Measurements from ENCODE around the gene SUPT5H. TPM values are rescaled to one million over a fixed set of nuclear protein-coding genes. Genes with fewer than 3 reads are reported as not detected.

The SUPT5H gene
- total and polyA plus RNA-seq, 4 donors, result 35.9 to 158 (median 112) TPM

DNA sequence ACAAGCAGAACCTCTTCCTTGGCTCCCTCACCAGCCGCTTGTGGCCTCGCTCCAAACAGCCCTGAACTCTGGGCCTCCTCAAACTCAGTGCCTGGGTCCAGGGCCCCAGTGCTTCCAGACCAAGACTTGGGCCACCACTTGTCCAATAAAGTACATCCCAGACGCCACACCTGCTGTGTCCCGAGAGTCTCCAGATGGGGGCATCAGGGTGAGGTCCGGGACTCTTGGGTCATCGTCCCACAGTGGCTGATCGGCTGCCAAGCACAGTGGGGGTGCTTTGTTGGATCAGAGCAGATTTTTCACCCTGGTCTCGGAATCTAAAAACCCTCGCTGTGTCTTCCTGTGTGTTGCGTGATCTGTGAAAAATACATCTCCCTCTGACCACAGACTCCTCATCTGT is 44.4 kb downstream of the SUPT5H start:
- WGBS (ENCODE audit: insufficient coverage), result 67% methylated on average over 7 of the region's 10 CpGs
- Histone ChIP-seq H3K27ac (ENCODE audit: low read depth, low read length) (no peak overlapping the region), H3K36me3 (ENCODE audit: control insufficient read depth, insufficient read depth, low read length) (peaks cover 72% of the 10 kb centered on the region), H3K4me3 (ENCODE audit: low read depth, low read length) (no peak overlapping the region), H3K27me3 (ENCODE audit: control insufficient read depth, insufficient read depth, low read length) (no peaks in the 10 kb centered on the region), H3K9me3 (ENCODE audit: control insufficient read depth, insufficient read depth, low read length) (no peaks in the 10 kb centered on the region), H3K4me1 (ENCODE audit: control insufficient read depth, insufficient read depth, low read length) (no peaks in the 10 kb centered on the region)
- no peak for DNase-seq (ENCODE audit: low read depth in 4 of 6, low spot score in 6 of 6)

DNA sequence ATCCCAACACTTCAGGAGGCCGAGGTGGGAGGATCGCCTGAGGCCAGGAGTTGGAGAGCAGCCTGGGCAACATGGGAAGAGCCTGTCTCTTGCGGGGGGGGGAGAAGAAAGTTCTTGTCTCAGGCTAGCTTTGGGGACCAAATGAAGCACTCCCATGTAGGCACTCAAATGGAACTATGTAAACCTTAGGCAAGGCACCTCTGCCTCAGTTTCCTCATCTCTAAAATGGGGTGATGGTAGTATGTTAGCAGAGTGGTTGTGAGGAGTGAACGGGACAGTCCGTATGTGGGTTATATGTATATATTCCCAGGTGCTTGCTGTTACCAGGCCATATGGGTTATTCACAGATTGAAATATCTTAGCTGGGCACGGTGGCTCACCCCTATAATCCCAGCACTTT is 46.8 kb downstream of the SUPT5H start:
- WGBS (ENCODE audit: insufficient coverage), result 96% methylated on average over 5 of the region's 6 CpGs
- DNase-seq (ENCODE audit: low read depth in 4 of 6, low spot score in 6 of 6), result no peak
- H3K4me3 ChIP-seq (ENCODE audit: low read depth, low read length), result no peak overlapping the region
- peaks cover 3% of the 10 kb centered on the region for H3K4me1 ChIP-seq (ENCODE audit: control insufficient read depth, insufficient read depth, low read length)
- H3K36me3 ChIP-seq (ENCODE audit: control insufficient read depth, insufficient read depth, low read length), result peaks cover 48% of the 10 kb centered on the region
- no peak overlapping the region for H3K27ac ChIP-seq (ENCODE audit: low read depth, low read length)
- no peaks in the 10 kb centered on the region for H3K9me3 ChIP-seq (ENCODE audit: control insufficient read depth, insufficient read depth, low read length)
- no peaks in the 10 kb centered on the region for H3K27me3 ChIP-seq (ENCODE audit: control insufficient read depth, insufficient read depth, low read length)

DNA sequence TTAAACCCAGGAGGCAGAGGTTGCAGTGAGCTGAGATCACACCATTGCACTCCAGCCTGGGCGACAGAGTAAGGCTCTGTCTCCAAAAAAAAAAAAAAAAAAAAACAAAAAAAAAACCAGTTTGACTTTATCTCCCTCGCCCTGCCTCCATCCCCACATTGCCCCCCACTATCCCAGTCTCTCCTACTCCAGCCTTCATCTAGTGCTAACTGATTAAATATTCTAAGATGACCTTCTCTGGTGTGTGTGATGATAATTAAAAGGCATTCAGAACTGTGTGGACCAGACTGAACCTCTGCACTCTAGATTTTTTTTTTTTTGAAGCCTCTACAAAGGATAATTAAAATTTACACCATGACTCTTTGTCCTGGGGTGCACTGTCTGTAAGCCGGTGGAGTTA is 47.4 kb downstream of the SUPT5H start:
- Histone ChIP-seq H3K27ac (ENCODE audit: low read depth, low read length) (no peak overlapping the region), H3K4me1 (ENCODE audit: control insufficient read depth, insufficient read depth, low read length) (peaks cover 9% of the 10 kb centered on the region), H3K4me3 (ENCODE audit: low read depth, low read length) (no peak overlapping the region), H3K9me3 (ENCODE audit: control insufficient read depth, insufficient read depth, low read length) (no peaks in the 10 kb centered on the region), H3K36me3 (ENCODE audit: control insufficient read depth, insufficient read depth, low read length) (peaks cover 43% of the 10 kb centered on the region), H3K27me3 (ENCODE audit: control insufficient read depth, insufficient read depth, low read length) (peaks cover under 1% of the 10 kb centered on the region)
- WGBS (ENCODE audit: insufficient coverage), result 80% methylated on average over 1 of the region's 3 CpGs
- no peak for DNase-seq (ENCODE audit: low read depth in 4 of 6, low spot score in 6 of 6)

DNA sequence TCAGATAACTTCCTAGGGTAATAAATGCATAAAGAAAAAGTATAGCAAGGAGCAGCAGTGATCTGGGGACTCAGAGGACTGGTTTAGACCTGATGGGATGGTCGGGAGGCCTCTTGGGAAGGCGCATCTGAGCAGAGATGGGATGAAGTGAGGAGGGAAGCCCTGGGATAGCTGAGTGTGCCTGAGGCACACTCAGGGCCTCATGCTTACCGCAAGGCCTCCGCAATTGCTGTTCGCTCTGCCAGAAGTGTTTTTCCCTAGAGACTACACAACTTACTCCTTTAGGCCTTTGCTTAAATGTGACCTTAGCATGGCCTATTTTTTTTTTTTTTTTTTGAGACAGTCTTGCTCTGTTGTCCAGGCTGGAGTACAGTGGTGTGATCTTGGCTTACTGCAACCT is 49.3 kb downstream of the SUPT5H start:
- peaks cover 25% of the 10 kb centered on the region for H3K4me1 ChIP-seq (ENCODE audit: control insufficient read depth, insufficient read depth, low read length)
- H3K9me3 ChIP-seq (ENCODE audit: control insufficient read depth, insufficient read depth, low read length), result no peaks in the 10 kb centered on the region
- 66% methylated on average over 2 of the region's 5 CpGs for WGBS (ENCODE audit: insufficient coverage)
- no peak overlapping the region for H3K27ac ChIP-seq (ENCODE audit: low read depth, low read length)
- H3K36me3 ChIP-seq (ENCODE audit: control insufficient read depth, insufficient read depth, low read length), result peaks cover 24% of the 10 kb centered on the region
- H3K27me3 ChIP-seq (ENCODE audit: control insufficient read depth, insufficient read depth, low read length), result peaks cover 17% of the 10 kb centered on the region
- H3K4me3 ChIP-seq (ENCODE audit: low read depth, low read length), result no peak overlapping the region
- DNase-seq (ENCODE audit: low read depth in 4 of 6, low spot score in 6 of 6), result no peak

DNA sequence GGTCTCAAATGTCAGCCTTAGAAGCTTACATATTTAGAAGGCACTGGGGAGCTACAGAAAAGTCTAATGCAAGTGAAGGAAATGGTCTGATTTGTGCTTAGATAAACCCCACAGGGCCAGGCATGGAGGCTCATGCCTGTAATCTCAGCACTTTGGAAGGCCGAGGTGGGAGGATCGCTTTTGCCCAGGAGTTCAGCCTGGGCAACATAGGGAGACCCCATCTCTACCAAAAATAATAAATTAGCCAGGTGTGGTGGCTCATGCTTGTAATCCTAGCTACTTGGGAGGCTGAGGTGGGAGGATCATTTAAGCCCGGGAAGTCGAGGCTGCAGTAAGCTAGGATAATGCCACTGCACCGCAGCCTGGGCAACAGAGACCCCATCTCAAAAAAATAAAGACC is 50.7 kb downstream of the SUPT5H start:
- DNase-seq (ENCODE audit: low read depth in 4 of 6, low spot score in 6 of 6), result no peak
- WGBS (ENCODE audit: insufficient coverage), result no CpG with 5 or more reads among the region's 5 CpGs
- H3K36me3 ChIP-seq (ENCODE audit: control insufficient read depth, insufficient read depth, low read length), result peaks cover 10% of the 10 kb centered on the region
- no peak overlapping the region for H3K27ac ChIP-seq (ENCODE audit: low read depth, low read length)
- no peaks in the 10 kb centered on the region for H3K9me3 ChIP-seq (ENCODE audit: control insufficient read depth, insufficient read depth, low read length)
- peaks cover 20% of the 10 kb centered on the region for H3K27me3 ChIP-seq (ENCODE audit: control insufficient read depth, insufficient read depth, low read length)
- peaks cover 25% of the 10 kb centered on the region for H3K4me1 ChIP-seq (ENCODE audit: control insufficient read depth, insufficient read depth, low read length)
- H3K4me3 ChIP-seq (ENCODE audit: low read depth, low read length), result no peak overlapping the region

DNA sequence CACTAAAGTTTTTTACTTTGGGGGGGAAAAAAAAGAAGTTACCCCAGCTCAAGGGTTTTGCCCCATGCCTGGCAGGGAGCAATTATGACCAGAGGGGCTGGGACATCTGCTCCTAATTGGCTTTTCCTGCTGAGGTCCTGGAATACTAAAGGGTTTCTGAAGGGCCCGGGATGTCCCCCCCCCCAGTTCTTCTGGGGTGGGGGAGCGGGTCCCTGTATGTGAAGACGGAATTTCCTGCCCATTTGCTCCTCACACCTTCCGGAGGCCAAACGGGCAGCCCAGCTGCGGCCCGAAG is 52.3 kb downstream of the SUPT5H start:
- H3K4me1 ChIP-seq (ENCODE audit: control insufficient read depth, insufficient read depth, low read length), result peaks cover 25% of the 10 kb centered on the region
- WGBS (ENCODE audit: insufficient coverage), result 0% methylated on average over 5 of the region's 7 CpGs
- H3K4me3 ChIP-seq (ENCODE audit: low read depth, low read length), result peak overlapping the region; percentile 16
- H3K9me3 ChIP-seq (ENCODE audit: control insufficient read depth, insufficient read depth, low read length), result no peaks in the 10 kb centered on the region
- no peak for DNase-seq (ENCODE audit: low read depth in 4 of 6, low spot score in 6 of 6)
- H3K36me3 ChIP-seq (ENCODE audit: control insufficient read depth, insufficient read depth, low read length), result no peaks in the 10 kb centered on the region
- H3K27me3 ChIP-seq (ENCODE audit: control insufficient read depth, insufficient read depth, low read length), result peaks cover 20% of the 10 kb centered on the region
- H3K27ac ChIP-seq (ENCODE audit: low read depth, low read length), result no peak overlapping the region

DNA sequence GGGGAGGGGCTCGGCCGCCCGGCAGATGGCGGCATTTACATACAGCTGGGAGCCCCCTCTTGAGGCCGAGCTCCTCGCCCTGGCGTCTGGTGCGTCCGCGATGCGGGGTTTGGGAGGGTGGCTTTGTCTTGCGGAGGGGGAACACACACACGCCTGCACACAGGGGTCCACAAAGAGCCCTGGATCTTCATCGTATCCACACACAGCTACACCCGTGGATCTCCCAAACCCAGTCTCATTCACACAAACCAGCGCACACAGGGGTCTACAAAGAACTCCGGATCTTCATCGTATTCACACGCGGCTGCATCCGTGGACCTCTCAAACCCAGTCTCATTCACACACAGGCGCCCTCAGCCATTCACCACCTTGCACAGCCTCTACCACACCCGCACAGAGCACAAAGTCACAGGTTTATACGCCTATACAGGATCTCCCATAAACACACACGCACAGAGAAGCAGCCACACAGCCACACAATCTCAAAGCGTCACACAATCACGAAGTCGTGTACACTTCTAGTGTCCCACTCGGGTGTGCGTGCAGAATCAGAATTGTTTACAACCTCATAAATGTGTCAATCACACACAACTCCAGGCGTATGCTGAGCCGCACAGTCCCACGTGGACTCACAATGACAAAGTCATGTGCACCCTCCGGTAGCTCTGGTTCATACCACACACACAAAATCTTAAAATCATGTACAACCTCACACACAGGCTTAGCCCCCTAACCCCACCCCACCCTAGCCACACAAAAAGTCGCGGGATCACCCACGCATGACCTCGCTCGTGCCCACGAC is 52.8 kb downstream of the SUPT5H start:
- Histone ChIP-seq H3K27ac (ENCODE audit: low read depth, low read length) (peak overlapping the region; percentile 63), H3K36me3 (ENCODE audit: control insufficient read depth, insufficient read depth, low read length) (no peaks in the 10 kb centered on the region), H3K4me3 (ENCODE audit: low read depth, low read length) (peak overlapping the region; percentile 16), H3K27me3 (ENCODE audit: control insufficient read depth, insufficient read depth, low read length) (peaks cover 20% of the 10 kb centered on the region), H3K9me3 (ENCODE audit: control insufficient read depth, insufficient read depth, low read length) (no peaks in the 10 kb centered on the region), H3K4me1 (ENCODE audit: control insufficient read depth, insufficient read depth, low read length) (peaks cover 29% of the 10 kb centered on the region)
- under 1% methylated on average over 38 of the region's 40 CpGs for WGBS (ENCODE audit: insufficient coverage)
- peak in 2 of 6 donors; percentile 90 for DNase-seq (ENCODE audit: low read depth in 4 of 6, low spot score in 6 of 6)

DNA sequence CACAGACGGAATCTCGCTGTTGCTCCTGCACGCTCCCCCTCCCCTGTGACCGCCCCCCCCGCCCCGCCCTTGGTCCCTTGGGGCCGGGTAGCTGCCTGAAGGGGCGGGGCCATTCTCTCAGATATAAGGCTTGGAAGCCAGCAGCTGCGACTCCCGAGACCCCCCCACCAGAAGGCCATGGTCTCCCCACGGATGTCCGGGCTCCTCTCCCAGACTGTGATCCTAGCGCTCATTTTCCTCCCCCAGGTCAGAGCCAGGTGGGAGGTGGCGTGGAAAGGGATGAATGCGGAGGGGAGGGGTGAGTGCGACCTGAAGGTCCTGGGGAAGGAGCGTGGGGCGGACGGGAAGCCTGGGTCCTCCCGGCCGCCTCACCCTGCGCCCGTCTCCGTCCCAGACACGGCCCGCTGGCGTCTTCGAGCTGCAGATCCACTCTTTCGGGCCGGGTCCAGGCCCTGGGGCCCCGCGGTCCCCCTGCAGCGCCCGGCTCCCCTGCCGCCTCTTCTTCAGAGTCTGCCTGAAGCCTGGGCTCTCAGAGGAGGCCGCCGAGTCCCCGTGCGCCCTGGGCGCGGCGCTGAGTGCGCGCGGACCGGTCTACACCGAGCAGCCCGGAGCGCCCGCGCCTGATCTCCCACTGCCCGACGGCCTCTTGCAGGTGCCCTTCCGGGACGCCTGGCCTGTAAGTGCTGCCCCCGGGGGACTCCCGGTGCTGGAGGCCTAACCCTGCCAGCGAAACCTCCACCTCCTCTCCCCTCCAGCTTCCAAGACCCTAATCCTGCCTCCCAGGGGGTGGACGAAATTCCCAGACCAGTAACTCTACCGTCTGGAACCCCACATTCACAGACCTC is 53.6 kb downstream of the SUPT5H start, which contains the start of gene DLL3:
TSS of gene DLL3 (plus strand) at position 150 of the 845 bp plus-strand sequence. CDS start at position 178, 28 bp downstream.
- peak within 1 kb of the TSS; percentile 63 for H3K27ac ChIP-seq (ENCODE audit: low read depth, low read length)
- H3K4me1 ChIP-seq (ENCODE audit: control insufficient read depth, insufficient read depth, low read length), result peaks cover 35% of the 10 kb centered on the region
- H3K9me3 ChIP-seq (ENCODE audit: control insufficient read depth, insufficient read depth, low read length), result no peaks in the 10 kb centered on the region
- WGBS (ENCODE audit: insufficient coverage), result under 1% methylated on average over 51 of the region's 60 CpGs
- peaks cover 20% of the 10 kb centered on the region for H3K27me3 ChIP-seq (ENCODE audit: control insufficient read depth, insufficient read depth, low read length)
- peak within 1 kb of the TSS; percentile 31 for H3K4me3 ChIP-seq (ENCODE audit: low read depth, low read length)
- H3K36me3 ChIP-seq (ENCODE audit: control insufficient read depth, insufficient read depth, low read length), result peaks cover 5% of the 10 kb centered on the region
- DNase-seq (ENCODE audit: low read depth in 4 of 6, low spot score in 6 of 6), result peak in 2 of 6 donors; percentile 69 to 77

DNA sequence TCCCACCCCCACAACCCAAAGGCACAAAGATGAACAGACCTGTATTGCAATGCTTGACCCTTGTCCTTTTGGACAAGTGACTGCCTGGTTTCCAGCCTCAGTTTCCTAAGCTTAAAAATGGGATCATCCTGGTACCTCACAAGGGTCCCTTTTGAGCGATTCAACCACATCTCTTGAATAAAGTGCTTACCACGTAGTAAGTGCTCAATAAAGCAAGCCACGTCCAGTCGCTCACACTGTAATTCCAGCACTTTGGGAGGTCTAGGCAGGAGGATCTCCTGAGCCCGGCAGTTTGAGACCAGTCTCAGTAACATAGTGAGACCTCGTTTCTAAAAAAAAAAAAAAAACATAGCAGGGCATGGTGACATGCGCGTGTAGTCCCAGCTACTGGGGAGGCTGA is 54.5 kb downstream of the SUPT5H start:
- Histone ChIP-seq H3K4me1 (ENCODE audit: control insufficient read depth, insufficient read depth, low read length) (peaks cover 35% of the 10 kb centered on the region), H3K9me3 (ENCODE audit: control insufficient read depth, insufficient read depth, low read length) (no peaks in the 10 kb centered on the region), H3K36me3 (ENCODE audit: control insufficient read depth, insufficient read depth, low read length) (peaks cover 14% of the 10 kb centered on the region), H3K4me3 (ENCODE audit: low read depth, low read length) (peak overlapping the region; percentile 26), H3K27ac (ENCODE audit: low read depth, low read length) (no peak overlapping the region), H3K27me3 (ENCODE audit: control insufficient read depth, insufficient read depth, low read length) (peaks cover 20% of the 10 kb centered on the region)
- 82% methylated on average over 4 of the region's 8 CpGs for WGBS (ENCODE audit: insufficient coverage)
- no peak for DNase-seq (ENCODE audit: low read depth in 4 of 6, low spot score in 6 of 6)

All from spinal cord (tissue), 10 donors.